Measurements from ENCODE around the gene PCDHGA12.

- TF ChIP-seq CTCF (IDR thresholded peaks at IDR 0.05) (no peak), ZNF219 (CRISPR knock-in tag; IDR thresholded peaks at IDR 0.05; ENCODE audit: borderline replicate concordance) (no peak), ZBTB43 (CRISPR knock-in tag; IDR thresholded peaks at IDR 0.05) (no peak), NR3C1 (CRISPR knock-in tag; conservative IDR thresholded peaks at IDR 0.05; ENCODE audit: low read depth) (no peak), E2F5 (CRISPR knock-in tag; IDR thresholded peaks at IDR 0.05) (no peak), CBFB (CRISPR knock-in tag; IDR thresholded peaks at IDR 0.05; ENCODE audit: low read depth) (no peak), JUN (CRISPR knock-in tag; IDR thresholded peaks at IDR 0.05) (no peak), RELA (CRISPR knock-in tag; IDR thresholded peaks at IDR 0.05; ENCODE audit: borderline replicate concordance) (no peak), ATF3 (CRISPR knock-in tag; conservative IDR thresholded peaks at IDR 0.05) (no peak), IRF2 (CRISPR knock-in tag; IDR thresholded peaks at IDR 0.05; ENCODE audit: borderline replicate concordance, low read depth) (no peak), ELF4 (CRISPR knock-in tag; IDR thresholded peaks at IDR 0.05; ENCODE audit: low read depth) (no peak), ZBTB21 (CRISPR knock-in tag; IDR thresholded peaks at IDR 0.05; ENCODE audit: borderline replicate concordance) (no peak)
Observed at GRCh38 chr5:141413540-141414069, 16.7 kb upstream of the PCDHGA12 start.

Measured in WTC11 (cell line).